ENCODE results near the gene TP53BP2.
"Not testable (repeated sequence)": the region's sequence is repeated elsewhere in the genome, so short reads cannot be mapped to it uniquely, and the experiment has no call there.

Gene TP53BP2

GRCh38 chr1:223852337-223852736, 6.6 kb upstream of the TP53BP2 start:
- DNase-seq (ENCODE audit: low spot score) = no peak

GRCh38 chr1:223849352-223850254, 3.9 kb upstream of the TP53BP2 start:
- DNase-seq (ENCODE audit: low spot score) = no peak

- no peak for DNase-seq (ENCODE audit: low spot score)
Measured at GRCh38 chr1:223848536-223848935, 2.8 kb upstream of the TP53BP2 start.

GRCh38 chr1:223847781-223848345, 2.1 kb upstream of the TP53BP2 start:
- no peak for DNase-seq (ENCODE audit: low spot score)

GRCh38 chr1:223845037-223845809, 524 bp downstream of the TP53BP2 start:
- DNase-seq (ENCODE audit: low spot score) = no peak

GRCh38 chr1:223844787-223845036, 1.0 kb downstream of the TP53BP2 start:
- DNase-seq (ENCODE audit: low spot score) = no peak

- DNase-seq (ENCODE audit: low spot score) = no peak
Measured at GRCh38 chr1:223843934-223844786, 1.6 kb downstream of the TP53BP2 start.

GRCh38 chr1:223842784-223843183, 3.0 kb downstream of the TP53BP2 start:
- no peak for DNase-seq (ENCODE audit: low spot score)

GRCh38 chr1:223841977-223842623, 3.6 kb downstream of the TP53BP2 start:
- not testable (repeated sequence) for DNase-seq (ENCODE audit: low spot score)

GRCh38 chr1:223840254-223840653, 5.5 kb downstream of the TP53BP2 start:
- no peak for DNase-seq (ENCODE audit: low spot score)

GRCh38 chr1:223838125-223838854, 7.5 kb downstream of the TP53BP2 start:
- no peak for DNase-seq (ENCODE audit: low spot score)

GRCh38 chr1:223837687-223838086, 8.1 kb downstream of the TP53BP2 start:
- DNase-seq (ENCODE audit: low spot score) = no peak

GRCh38 chr1:223837206-223837605, 8.5 kb downstream of the TP53BP2 start:
- DNase-seq (ENCODE audit: low spot score) = no peak

GRCh38 chr1:223836586-223836985, 9.2 kb downstream of the TP53BP2 start:
- DNase-seq (ENCODE audit: low spot score) = no peak

- no peak for DNase-seq (ENCODE audit: low spot score)
Measured at GRCh38 chr1:223835754-223836153, 10.0 kb downstream of the TP53BP2 start.

- DNase-seq (ENCODE audit: low spot score) = no peak
Measured at GRCh38 chr1:223834660-223835263, 11.0 kb downstream of the TP53BP2 start.

- no peak for DNase-seq (ENCODE audit: low spot score)
Measured at GRCh38 chr1:223833948-223834347, 11.8 kb downstream of the TP53BP2 start.

GRCh38 chr1:223832637-223832943, 13.2 kb downstream of the TP53BP2 start:
- DNase-seq (ENCODE audit: low spot score) = no peak

GRCh38 chr1:223831755-223832636, 13.8 kb downstream of the TP53BP2 start:
- no peak for DNase-seq (ENCODE audit: low spot score)

- DNase-seq (ENCODE audit: low spot score) = no peak
Measured at GRCh38 chr1:223829678-223830077, 16.1 kb downstream of the TP53BP2 start.
